Vagina (tissue), 2 donors: ENCODE results near the gene NBPF3. TPM values are rescaled to one million over a fixed set of nuclear protein-coding genes. Genes with fewer than 3 reads are reported as not detected.

Experiments
- DNase-seq, 2 donors: peaks; one replicate each; pipeline ENCODE4 v3.0.0-alpha.2; 2017; ENCODE audit errors: extremely low spot score in 2 of 2
- H3K27ac ChIP-seq: fragments of 200-600 bp; sonication (generic); one replicate; pipeline ENCODE4 v1.5.1; 2019
- H3K27me3 ChIP-seq: fragments of 200-600 bp; sonication (generic); one replicate; pipeline ENCODE4 v1.5.1; 2019
- H3K36me3 ChIP-seq, 2 donors: fragments of 200-600 bp; sonication (generic); one replicate each; pipeline ENCODE4 v1.5.1; 2017 to 2019
- H3K4me1 ChIP-seq: fragments of 200-600 bp; sonication (generic); one replicate; pipeline ENCODE4 v1.5.1; 2019
- H3K4me3 ChIP-seq, 2 donors: fragments of 200-600 bp; sonication (generic); 1 replicate in 1 of 2; 2 replicates in 1 of 2; pipeline ENCODE4 v1.5.1; 2016 to 2019
- H3K9me3 ChIP-seq: fragments of 200-600 bp; sonication (generic); one replicate; pipeline ENCODE4 v1.5.1; 2019
- CTCF ChIP-seq, 3 experiments: fragments of 450-650 bp in 2 of 3; fragments of 200-600 bp in 1 of 3; sonication (generic) in 1 of 3; IDR thresholded peaks; one replicate each; pipeline ENCODE4 v1.5.1; 2017 to 2019; ENCODE audit warnings: antibody characterized with exemption in 3 of 3, mild to moderate bottlenecking in 2 of 3, moderate library complexity in 2 of 3
- POLR2A ChIP-seq, 2 donors: fragments of 450-650 bp; IDR thresholded peaks; one replicate each; pipeline ENCODE4 v1.6.1; 2017; ENCODE audit warnings: antibody characterized with exemption in 2 of 2, mild to moderate bottlenecking in 2 of 2, moderate library complexity in 2 of 2
- POLR2AphosphoS5 ChIP-seq, 2 donors: sonication (generic); formaldehyde crosslinking; IDR thresholded peaks; one replicate each; pipeline ENCODE4 v1.9.0; 2017; ENCODE audit warnings: antibody characterized with exemption in 2 of 2, mild to moderate bottlenecking in 2 of 2, low read depth in 1 of 2; ENCODE audit not compliant: insufficient read depth in 1 of 2
- intact Hi-C: fragments of 100-400 bp; cut with DNase I; formaldehyde crosslinking; loops from one replicate; pipeline ENCODE4 v1.15.1; 2023
- total RNA-seq: library from RNA; depleted of rRNA; stranded (reverse); fragments of >200 nt; gene quantifications from one replicate; pipeline ENCODE4 v1.2.3, GENCODE V29; 2016

Gene NBPF3
- 10.1 TPM for total RNA-seq

- Histone ChIP-seq H3K27me3 (no peaks in the 10 kb centered on the region), H3K9me3 (no peaks in the 10 kb centered on the region), H3K27ac (peak within 1 kb of the TSS; percentile 66), H3K4me1 (peaks cover 28% of the 10 kb centered on the region), H3K4me3 (peak within 1 kb of the TSS; percentile 59 to 64), H3K36me3 (no peaks in the 10 kb centered on the region)
- intact Hi-C loops, result no loop called here
- no peak for DNase-seq
- peak in 1 of 3 experiments; percentile 5 for TF ChIP-seq CTCF (IDR thresholded peaks at IDR 0.05)
- TF ChIP-seq POLR2AphosphoS5 (IDR thresholded peaks at IDR 0.05; ENCODE audit: insufficient read depth in 1 of 2, low read depth in 1 of 2), result peak; percentile 64 to 75
- TF ChIP-seq POLR2A (IDR thresholded peaks at IDR 0.05), result peak in 1 of 2 donors; percentile 62
These were observed at the start of gene NBPF3 for GRCh38 chr1:21439721-21440629. TSS of gene NBPF3 (plus strand) at chr1:21440137. CDS start at chr1:21445087, 4,950 bp downstream.

- no peak for TF ChIP-seq POLR2AphosphoS5 (IDR thresholded peaks at IDR 0.05; ENCODE audit: insufficient read depth in 1 of 2, low read depth in 1 of 2)
- TF ChIP-seq CTCF (IDR thresholded peaks at IDR 0.05), result no peak
- TF ChIP-seq POLR2A (IDR thresholded peaks at IDR 0.05), result no peak
These were observed 48.4 kb upstream of the NBPF3 start for GRCh38 chr1:21391497-21391896.

DNA sequence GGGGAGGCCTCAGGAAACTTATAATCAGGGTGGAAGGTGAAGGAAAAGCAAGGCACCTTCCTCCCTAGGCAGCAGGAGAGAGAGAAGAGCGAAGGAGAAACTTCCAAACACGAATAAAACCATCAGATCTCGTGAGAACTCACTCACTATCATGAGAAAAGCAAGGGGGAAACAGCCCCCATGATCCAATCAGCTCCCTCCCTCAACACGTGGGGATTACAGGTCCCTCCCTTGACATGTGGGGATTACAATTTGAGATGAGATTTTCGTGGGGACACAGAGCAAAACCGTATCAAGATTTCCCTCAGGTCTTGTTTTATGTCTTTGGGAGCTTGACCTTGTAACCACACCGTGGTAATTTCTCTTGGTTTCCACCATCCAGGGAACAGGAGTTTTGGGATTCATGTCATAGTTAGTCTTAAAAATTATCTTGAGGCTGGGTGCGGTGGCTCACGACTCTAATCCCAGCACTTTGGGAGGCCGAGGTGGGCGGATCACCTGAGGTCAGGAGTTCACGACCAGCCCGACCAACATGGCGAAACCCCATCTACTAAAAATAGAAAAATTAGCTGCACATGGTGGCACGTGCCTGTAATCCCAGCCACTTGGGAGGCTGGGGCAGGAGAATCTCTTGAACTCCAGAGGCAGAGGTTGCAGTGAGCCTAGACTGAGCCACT, 47.2 kb upstream of the NBPF3 start:
- Histone ChIP-seq H3K4me1 (no peaks in the 10 kb centered on the region), H3K27me3 (no peaks in the 10 kb centered on the region), H3K4me3 (no peak overlapping the region), H3K36me3 (no peaks in the 10 kb centered on the region), H3K27ac (no peak overlapping the region), H3K9me3 (no peaks in the 10 kb centered on the region)
- TF ChIP-seq POLR2A (IDR thresholded peaks at IDR 0.05), result no peak
- TF ChIP-seq POLR2AphosphoS5 (IDR thresholded peaks at IDR 0.05; ENCODE audit: insufficient read depth in 1 of 2, low read depth in 1 of 2), result no peak
- no peak for TF ChIP-seq CTCF (IDR thresholded peaks at IDR 0.05)
- intact Hi-C loops, result no loop called here
- DNase-seq, result no peak

More at GRCh38 chr1:21391497-21391896, 48.4 kb upstream of the NBPF3 start:
- no peak for DNase-seq
- H3K9me3 ChIP-seq, result no peaks in the 10 kb centered on the region
- no peaks in the 10 kb centered on the region for H3K4me1 ChIP-seq
- intact Hi-C loops, result no loop called here
- no peaks in the 10 kb centered on the region for H3K27me3 ChIP-seq
- H3K36me3 ChIP-seq, result no peaks in the 10 kb centered on the region
- no peak overlapping the region for H3K27ac ChIP-seq
- H3K4me3 ChIP-seq, result no peak overlapping the region

DNA sequence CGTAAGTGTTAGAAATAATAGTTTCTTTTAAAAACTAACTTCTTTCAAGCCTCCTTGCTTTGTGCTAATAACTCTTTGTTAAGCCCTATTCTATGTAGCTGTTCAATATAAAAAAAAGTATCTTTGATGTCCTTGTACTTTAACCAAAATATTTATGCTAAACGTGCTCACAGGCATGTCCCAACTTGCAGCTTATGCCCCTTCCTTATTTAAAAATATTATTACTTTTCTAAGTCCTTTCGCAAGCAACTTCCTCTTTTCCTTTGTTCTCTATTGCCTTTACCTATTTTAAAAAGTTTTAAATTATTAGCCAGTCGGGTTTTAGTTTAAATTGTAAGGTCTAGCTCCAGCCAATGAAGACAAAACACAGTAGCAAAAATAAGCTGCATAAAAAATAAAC, 43.4 kb upstream of the NBPF3 start:
- DNase-seq, result no peak
- Histone ChIP-seq H3K9me3 (no peaks in the 10 kb centered on the region), H3K27me3 (no peaks in the 10 kb centered on the region), H3K4me3 (no peak overlapping the region), H3K27ac (no peak overlapping the region), H3K4me1 (no peaks in the 10 kb centered on the region), H3K36me3 (no peaks in the 10 kb centered on the region)
- intact Hi-C loops, result no loop called here
- no peak for TF ChIP-seq POLR2AphosphoS5 (IDR thresholded peaks at IDR 0.05; ENCODE audit: insufficient read depth in 1 of 2, low read depth in 1 of 2)
- no peak for TF ChIP-seq POLR2A (IDR thresholded peaks at IDR 0.05)
- TF ChIP-seq CTCF (IDR thresholded peaks at IDR 0.05), result no peak
